ENCODE results near the gene WFDC6.

Gene WFDC6

DNA sequence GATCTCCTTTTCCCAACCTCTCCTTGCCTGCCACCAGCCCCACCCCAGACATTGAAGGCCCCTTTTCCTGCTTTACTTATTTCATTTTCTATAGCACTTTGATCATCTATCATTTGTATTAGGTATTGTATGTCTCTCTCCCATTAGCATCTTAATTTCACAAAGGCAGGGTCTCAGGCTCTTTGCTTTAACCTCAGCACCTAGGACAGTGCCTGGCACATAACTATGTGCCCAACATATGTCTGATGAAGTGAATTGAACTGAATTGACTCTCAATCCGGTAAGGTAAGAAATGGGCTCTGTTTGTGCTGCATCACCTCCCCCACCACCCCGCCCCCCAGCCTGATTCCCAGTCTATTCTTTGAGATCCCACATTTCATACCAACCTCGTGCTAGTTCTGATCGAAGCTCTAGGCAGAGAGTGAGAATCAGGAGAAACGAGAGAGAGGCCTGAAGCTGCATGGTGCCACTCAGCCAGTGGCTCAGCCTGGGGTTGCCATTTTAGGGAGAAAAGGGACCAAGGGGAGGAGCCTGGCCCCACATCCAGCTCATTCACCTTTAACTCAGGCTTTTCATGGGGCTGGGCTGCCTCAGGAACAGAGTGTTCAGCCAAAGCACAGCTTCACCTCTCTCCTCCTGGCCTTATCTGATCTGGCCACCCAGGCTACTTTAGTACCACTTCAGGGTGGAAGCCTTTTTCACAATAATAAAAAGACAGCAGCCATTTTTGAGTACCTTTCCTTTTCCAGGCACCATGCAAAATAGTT lies 24.0 kb downstream of the WFDC6 start, which contains the start of gene SPINT3:
Gene SPINT3 (minus strand): TSS at position 476 of the 767 bp plus-strand sequence. CDS start 14 bp downstream, at position 462.
- no peak for DNase-seq (ENCODE audit: low spot score)

DNA sequence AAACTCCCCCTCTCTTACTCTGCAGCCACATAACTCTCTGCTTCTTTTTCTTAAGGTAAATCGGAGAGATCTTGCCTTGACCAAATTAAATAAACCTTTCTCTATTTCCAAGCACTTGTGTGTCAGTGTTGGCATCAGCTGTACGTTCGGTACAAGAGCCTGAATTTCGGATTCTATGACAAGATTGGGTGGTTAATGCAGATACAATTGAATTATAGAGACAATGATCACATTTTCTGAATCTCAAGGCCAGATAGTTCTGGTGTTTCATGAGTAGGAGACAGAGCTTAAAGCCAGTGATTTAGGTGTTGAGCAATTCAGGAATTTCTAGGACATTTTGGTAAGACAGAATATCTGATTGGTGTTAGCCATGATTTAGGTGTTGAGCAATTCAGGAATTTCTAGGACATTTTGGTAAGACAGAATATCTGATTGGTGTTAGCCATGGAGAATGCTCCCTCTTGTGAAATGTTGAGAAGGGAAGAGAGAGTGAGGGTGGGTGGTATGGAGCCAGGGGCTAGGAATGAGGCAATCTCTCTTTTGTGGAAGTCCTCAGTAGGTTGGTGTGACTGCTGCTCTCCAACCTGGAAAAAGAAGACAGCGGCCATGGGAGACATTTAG lies 28.9 kb downstream of the WFDC6 start:
- DNase-seq (ENCODE audit: low spot score), result no peak

DNA sequence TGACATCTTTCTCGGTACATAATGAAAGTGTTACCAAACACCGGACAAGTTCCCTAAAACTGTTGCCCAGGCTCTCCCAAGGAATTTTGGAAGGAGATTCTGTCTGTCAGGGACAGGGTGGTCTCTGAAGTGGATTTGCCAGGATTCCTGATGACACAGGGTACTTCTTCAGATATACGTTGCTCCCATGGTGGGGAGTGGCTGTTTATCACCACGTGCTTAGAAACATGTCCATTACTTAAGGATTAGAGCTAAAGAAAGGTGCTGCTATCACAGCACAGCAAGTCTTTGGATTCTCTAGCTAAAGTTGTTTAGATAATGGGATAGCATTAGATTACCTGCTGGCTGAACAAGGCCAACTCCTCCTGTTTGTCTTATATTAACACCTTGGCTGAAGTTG lies 30.2 kb downstream of the WFDC6 start:
- no peak for DNase-seq (ENCODE audit: low spot score)

DNA sequence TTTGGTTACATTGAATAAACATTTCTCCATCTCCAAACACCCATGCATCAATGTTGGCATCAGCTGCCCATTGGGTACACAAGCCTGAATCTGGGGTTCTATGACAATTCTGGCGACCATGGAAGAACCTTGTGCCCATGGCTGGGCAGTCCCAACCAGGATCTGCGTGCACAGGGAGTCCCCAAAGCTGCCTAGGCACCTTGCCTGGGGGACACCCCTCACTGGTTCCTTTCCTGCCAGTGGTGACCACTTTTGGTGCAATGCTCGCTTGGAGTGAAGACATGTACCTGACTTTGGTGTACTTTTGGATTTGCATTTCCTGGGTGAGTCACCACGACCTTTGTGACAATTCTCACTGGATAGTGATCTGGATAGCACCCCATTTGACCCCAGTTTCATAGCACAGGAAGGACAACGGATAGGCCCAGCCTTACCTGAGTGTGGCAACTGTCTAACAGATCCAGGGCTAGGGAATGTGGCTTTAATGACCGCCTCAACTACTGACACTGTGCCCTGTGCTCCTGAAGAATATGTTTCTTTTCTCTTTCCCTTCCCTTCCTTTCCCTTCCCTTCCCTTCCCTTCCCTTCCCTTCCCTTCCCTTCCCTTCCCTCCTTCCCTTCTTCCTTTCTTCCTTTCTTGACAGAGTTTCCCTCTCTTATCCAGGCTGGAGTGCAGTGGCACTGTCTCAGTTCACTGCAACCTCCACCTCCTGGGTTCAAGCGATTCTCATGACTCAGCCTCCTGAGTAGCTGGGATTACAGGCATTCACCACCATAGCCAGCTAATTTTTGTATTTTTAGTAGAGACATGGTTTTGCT lies 31.0 kb downstream of the WFDC6 start:
- no peak for DNase-seq (ENCODE audit: low spot score)

DNA sequence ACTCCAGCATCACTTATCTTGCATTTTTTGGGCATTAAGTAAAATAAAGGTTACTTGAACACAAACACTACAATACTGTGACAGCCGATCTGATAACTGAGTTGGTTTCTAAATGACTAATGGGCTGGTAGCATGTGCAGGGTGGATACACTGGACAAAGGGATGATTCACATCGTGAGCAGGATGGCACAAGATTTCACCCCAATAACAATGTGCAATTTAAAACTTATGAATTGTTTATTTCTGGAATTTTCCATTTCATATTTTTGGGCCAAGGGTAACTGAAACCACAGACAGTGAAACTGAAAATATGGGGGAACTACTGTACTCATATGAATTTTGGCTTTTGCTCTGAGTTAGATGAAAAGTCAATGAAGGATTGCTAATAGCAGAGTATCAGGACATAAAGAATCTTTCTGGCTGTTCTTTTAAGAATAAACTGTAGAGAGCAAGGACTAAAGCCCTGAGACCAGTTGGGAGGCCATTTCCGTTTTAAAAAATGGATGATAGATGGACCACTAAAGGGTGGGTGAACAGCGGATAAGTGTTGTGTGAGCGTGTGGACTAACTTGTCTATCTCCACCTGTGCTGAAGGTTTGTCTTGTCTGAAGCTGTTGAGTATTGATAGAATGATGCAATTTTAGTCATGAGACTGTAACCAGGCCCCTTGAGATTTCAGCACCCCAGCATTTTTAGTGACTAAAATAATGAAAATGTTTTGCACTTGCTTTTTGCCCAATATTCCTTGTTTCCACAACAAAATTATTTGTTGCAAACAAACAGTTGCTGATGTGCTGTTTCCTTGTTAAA lies 32.1 kb downstream of the WFDC6 start:
- no peak for DNase-seq (ENCODE audit: low spot score)

DNA sequence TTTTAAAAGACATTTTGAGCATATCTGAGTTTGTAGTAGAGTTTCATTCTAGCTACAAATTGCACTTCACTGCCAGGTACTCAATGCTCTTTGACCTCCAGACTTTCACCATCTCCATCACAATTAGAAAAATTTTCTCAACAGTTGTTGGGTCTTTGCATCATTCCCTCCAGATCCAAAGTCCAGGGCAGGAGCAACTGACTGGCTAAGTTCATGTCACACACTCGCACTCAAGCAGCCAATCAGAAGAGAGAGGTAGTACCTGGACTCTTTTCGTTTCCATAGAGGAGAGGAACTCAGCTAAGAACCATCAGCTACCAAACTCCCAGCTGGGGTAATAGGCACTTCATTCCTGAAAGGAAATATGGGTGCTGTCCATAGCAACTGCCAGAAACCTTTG lies 32.9 kb downstream of the WFDC6 start:
- DNase-seq (ENCODE audit: low spot score), result no peak

DNA sequence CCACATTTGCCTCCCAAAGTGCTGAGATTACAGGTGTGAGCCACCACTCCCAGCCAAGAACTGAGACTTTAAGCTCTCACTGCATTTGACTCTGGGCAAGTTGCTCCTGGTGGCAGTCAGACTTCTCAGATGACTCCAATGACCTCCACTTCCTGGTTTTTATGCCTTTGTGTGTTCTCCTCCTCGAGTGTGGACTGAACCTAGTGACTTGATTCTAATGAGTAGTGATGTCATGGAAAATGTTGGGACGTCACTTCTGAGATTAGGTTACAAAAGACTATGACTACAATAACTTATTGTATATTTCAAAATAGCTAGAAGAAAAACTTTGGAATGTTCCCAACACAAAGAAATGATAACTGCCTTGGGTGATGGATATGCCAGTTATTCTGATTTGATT lies 35.9 kb downstream of the WFDC6 start:
- DNase-seq (ENCODE audit: low spot score), result no peak

DNA sequence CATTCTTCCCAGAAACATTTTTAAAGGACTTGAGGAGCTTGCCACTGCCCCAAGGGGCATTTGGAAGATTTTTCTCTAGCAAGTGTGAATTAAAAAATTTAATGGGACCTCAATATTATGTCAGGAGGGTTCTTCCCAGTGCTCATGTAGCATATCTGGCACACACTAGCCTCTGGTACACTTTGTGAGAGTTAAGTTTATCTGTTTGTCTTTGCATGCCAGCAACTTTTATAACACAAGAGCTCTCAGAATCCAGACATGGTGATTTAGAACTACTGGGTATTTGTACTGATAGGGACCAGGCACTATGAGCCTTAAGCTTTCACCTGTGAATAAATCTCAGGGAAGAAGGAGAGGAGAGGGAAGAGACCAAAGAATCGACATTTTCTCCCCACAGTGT lies 36.7 kb downstream of the WFDC6 start:
- no peak for DNase-seq (ENCODE audit: low spot score)

DNA sequence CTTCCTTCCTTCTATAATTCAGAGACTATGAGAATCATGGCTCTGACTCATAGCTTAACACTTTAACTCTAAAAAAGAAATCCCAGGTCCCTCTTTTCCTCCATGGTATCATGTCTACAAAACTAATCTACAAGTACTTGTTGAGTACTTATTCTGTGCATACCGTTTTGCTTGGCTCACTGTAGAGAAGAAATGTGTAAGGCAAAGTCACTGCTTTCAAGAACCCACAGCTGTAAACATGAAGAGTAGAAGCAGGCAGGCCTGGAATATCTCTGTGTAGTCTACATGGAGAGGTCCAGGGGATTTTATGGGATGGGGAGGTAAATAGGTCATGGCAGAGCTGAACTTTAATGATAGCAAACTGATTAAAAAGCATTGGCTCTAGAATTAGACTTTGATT lies 37.7 kb downstream of the WFDC6 start:
- DNase-seq (ENCODE audit: low spot score), result no peak

DNA sequence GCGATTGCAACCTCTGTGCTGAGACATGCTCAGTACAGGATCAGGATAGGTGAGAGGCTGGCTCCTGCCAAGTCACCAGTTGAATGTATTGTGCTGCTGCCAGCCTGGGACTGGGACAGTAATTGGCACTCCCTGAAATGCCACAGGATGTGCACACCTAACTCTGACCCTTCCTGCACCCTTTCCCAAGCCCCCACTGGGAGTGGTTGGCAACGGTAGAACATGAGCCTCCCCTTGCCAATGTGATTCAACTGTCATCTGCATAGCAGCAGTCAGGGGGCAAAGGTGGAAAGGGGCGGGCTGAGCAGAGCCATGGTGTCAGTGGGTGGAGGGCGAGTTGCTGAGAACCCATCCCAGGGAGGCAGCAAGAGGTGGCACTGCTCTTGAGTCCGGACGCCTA lies 39.3 kb downstream of the WFDC6 start:
- DNase-seq (ENCODE audit: low spot score), result no peak

DNA sequence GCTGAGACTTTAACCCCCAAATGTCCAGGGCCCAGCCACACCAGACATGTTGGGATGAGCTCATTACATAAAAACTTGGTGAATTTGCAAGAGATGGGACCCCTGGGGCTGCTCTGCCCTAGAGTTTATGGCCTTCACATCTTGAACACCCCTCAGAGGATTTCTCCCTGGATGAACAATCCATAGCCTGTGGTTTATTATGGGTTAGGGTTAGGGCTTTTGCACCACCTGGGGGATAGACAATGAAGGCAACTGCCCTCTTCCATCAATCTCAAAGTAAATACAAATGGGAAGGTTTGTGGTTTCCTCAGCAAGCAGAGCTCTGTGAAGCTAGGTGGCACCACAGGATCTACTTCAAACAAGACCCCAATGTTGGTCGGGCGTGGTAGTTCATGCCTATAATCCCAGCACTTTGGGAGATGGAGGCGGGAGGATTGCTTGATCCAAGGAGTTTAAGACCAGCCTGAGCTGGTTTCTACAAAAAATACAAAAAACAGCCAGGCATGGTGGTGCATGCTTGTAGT lies 41.2 kb downstream of the WFDC6 start:
- no peak for DNase-seq (ENCODE audit: low spot score)

DNA sequence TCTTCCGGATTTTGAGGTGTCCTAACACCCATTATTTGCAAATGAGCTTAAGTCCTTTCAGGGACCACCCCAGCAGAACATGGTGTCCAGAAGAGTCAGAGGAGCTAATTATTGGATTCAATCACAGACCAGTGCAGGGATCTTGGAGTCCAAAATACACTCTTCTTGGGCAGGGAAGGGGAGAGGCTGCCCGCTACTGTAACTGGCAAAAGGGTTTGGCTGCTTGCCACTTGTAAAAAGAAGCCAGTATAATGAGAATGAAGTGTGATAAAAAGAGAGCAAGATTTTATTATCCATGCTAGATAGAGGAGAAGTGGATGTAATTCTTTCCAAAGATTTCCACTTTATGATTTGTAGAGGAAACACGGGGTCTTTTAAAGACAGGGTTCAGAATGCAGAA lies 43.1 kb downstream of the WFDC6 start:
- no peak for DNase-seq (ENCODE audit: low spot score)

DNA sequence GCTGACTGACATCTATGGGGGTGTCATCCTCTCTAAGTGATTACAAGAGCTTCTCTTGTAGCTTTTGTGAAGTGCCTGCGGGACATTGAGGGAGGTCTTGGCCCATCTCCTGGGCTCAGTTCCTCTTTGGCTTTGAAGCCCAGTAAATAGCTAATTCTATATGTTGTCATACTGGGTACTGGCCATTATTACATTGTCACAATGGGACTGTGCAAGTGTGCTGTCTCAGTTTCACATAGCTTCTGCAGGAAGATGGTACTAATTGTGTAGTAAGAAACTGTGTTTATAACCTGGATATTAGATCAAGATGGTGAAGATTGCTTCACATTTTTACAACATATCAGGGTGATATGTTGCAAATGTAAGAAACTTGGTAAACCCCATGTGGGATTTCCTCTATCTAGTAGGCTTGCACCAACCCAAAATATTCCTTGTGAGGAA lies 43.8 kb downstream of the WFDC6 start:
- no peak for DNase-seq (ENCODE audit: low spot score)

DNA sequence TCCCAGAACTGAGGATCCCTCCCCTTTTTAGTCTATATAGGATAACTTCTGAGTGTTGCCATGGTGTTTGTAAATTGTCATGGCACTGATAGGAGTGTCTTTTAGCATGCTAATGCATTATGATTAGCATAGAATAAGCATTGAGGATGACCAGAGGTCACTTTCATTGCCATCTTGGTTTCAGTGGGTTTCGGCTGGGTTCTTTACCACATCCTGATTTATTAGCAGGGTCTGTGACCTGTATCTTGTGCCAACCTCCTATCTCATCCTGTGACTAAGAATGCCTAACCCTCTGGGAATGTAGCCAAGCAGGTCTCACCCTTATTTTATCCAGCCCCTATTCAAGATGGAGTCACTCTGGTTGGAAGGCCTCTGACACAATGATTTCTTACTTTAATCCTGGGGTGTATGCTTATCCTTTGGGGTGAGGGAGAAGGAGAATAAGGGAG lies 50.2 kb downstream of the WFDC6 start:
- no peak for DNase-seq (ENCODE audit: low spot score)

DNA sequence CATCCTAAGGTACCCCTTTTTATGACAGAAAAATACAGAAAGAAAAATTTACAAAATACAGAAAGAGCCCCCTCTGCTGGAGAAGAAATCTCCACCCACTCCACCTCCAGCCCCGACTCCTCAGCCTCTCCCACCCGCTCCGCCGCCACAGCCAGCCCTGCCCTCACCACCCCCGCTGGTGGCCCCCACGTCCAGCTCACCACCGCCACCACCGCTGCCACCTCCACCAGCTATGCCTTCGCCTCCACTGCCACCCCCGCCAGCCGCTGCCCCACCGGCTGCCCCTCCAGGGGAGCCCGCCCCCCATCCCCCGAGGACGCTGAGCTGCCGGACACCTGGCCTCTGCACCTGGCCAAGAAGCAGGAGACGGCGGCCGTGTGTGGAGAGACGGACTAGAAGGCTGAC lies 52.0 kb downstream of the WFDC6 start:
- no peak for DNase-seq (ENCODE audit: low spot score)

DNA sequence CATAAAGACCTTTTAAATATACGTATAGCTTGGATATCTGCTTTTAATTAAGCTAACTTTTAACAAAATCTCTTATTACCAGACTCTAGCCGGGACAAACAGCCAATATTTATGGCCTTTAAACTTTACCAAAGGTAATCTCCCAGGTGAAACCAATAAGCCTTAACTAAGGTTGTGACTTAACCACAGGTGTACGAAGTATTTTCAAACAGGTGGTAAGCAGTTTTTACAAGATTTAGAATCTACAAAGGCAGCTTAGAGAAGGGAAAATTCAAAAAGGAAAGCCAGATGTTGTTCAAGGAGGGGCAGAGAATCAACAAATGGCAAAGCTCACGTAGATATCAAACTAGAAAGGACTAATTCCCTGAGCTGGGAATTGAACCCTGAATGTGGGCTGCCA lies 53.9 kb downstream of the WFDC6 start:
- no peak for DNase-seq (ENCODE audit: low spot score)

DNA sequence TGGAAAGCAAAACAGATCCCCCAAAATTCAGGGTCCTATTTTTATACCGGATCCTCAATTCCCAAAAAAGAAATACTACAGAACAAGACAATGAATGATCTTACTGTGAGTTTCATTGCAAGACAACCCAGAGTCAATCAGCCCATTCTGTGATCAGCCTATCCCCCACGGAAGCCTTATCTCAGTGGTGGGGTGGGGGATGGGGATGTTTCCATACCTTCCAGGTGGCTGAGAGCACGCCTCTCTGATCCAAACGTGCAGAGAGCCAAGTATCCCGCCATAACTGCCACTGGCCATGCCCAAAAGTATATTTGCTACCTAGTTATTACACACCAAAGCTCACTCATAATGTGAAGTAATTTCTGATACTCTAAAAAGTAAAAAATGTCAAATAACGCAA lies 54.6 kb downstream of the WFDC6 start:
- no peak for DNase-seq (ENCODE audit: low spot score)
